Measurements from ENCODE around the gene FBXL7. TPM values are rescaled to one million over a fixed set of nuclear protein-coding genes. Genes with fewer than 3 reads are reported as not detected.

Gene FBXL7
- total and polyA plus RNA-seq, 10 donors, result 1.1 to 12.9 (median 8.3) TPM

GRCh38 chr5:15790446-15791018 lies 290.6 kb downstream of the FBXL7 start:
- 77 to 93% (median 81%) methylated on average over 4 of the region's 4 CpGs for WGBS, 5 donors
- intact Hi-C loops (cut with DNase I; ENCODE audit: low total_unique reads), result no loop called here
- H3K36me3 ChIP-seq, result no peaks in the 10 kb centered on the region

GRCh38 chr5:15791274-15791673 lies 291.3 kb downstream of the FBXL7 start:
- Histone ChIP-seq H3K27me3 (replicated peaks in 1 of 7) (no peaks in the 10 kb centered on the region), H3K36me3 (no peaks in the 10 kb centered on the region), H3K4me3 (no peak overlapping the region), H3K27ac (no peak overlapping the region), H3K4me1 (peaks cover 0 to 11% (median 3%) of the 10 kb centered on the region in 6 donors), H3K9me3 (no peaks in the 10 kb centered on the region)
- intact Hi-C loops (cut with DNase I; ENCODE audit: low total_unique reads), result no loop called here
- WGBS, 5 donors, result 46 to 64% (median 48%) methylated on average over 3 of the region's 3 CpGs
- DNase-seq, result no peak
- no peak for TF ChIP-seq POLR2A (IDR thresholded peaks at IDR 0.05)
- TF ChIP-seq CTCF (IDR thresholded peaks at IDR 0.05 in 8 of 11, conservative IDR thresholded peaks at IDR 0.05 in 3 of 11), result no peak
- TF ChIP-seq POLR2AphosphoS5 (IDR thresholded peaks at IDR 0.05), result no peak

More at GRCh38 chr5:15790446-15791018, 290.6 kb downstream of the FBXL7 start:
- no peak overlapping the region for H3K27ac ChIP-seq
- H3K27me3 ChIP-seq (replicated peaks in 1 of 7), result no peaks in the 10 kb centered on the region
- DNase-seq, result no peak
- peaks cover 0 to 13% (median 3%) of the 10 kb centered on the region in 6 donors for H3K4me1 ChIP-seq
- TF ChIP-seq CTCF (IDR thresholded peaks at IDR 0.05 in 8 of 11, conservative IDR thresholded peaks at IDR 0.05 in 3 of 11) (no peak), POLR2AphosphoS5 (IDR thresholded peaks at IDR 0.05) (no peak), POLR2A (IDR thresholded peaks at IDR 0.05) (no peak)
- H3K4me3 ChIP-seq, result no peak overlapping the region
- no peaks in the 10 kb centered on the region for H3K9me3 ChIP-seq

GRCh38 chr5:15791859-15792258 lies 291.9 kb downstream of the FBXL7 start:
- intact Hi-C loops (cut with DNase I; ENCODE audit: low total_unique reads), result no loop called here
- Histone ChIP-seq H3K4me3 (no peak overlapping the region), H3K9me3 (no peaks in the 10 kb centered on the region), H3K27me3 (replicated peaks in 1 of 7) (no peaks in the 10 kb centered on the region), H3K27ac (no peak overlapping the region), H3K36me3 (no peaks in the 10 kb centered on the region), H3K4me1 (peaks cover 0 to 11% (median 3%) of the 10 kb centered on the region in 6 donors)
- DNase-seq, result no peak
- WGBS, 5 donors, result 61 to 84% (median 80%) methylated on average over 3 of the region's 3 CpGs
- TF ChIP-seq CTCF (IDR thresholded peaks at IDR 0.05 in 8 of 11, conservative IDR thresholded peaks at IDR 0.05 in 3 of 11) (no peak), POLR2AphosphoS5 (IDR thresholded peaks at IDR 0.05) (no peak), POLR2A (IDR thresholded peaks at IDR 0.05) (no peak)

GRCh38 chr5:15794052-15794985 lies 294.3 kb downstream of the FBXL7 start:
- H3K27ac ChIP-seq, result peak overlapping the region in 1 of 8 donors; percentile 9
- H3K27me3 ChIP-seq (replicated peaks in 1 of 7), result no peaks in the 10 kb centered on the region
- no peaks in the 10 kb centered on the region for H3K36me3 ChIP-seq
- 44 to 60% (median 51%) methylated on average over 6 of the region's 6 CpGs for WGBS, 5 donors
- no peaks in the 10 kb centered on the region for H3K9me3 ChIP-seq
- H3K4me3 ChIP-seq, result no peak overlapping the region
- peaks cover 0 to 11% (median 3%) of the 10 kb centered on the region in 6 donors for H3K4me1 ChIP-seq
- intact Hi-C loops (cut with DNase I; ENCODE audit: low total_unique reads), result no loop called here
- no peak for TF ChIP-seq POLR2AphosphoS5 (IDR thresholded peaks at IDR 0.05)
- peak in 5 of 11 experiments; percentile 5 to 27 (median 12) for TF ChIP-seq CTCF (IDR thresholded peaks at IDR 0.05 in 8 of 11, conservative IDR thresholded peaks at IDR 0.05 in 3 of 11)
- no peak for TF ChIP-seq POLR2A (IDR thresholded peaks at IDR 0.05)
- DNase-seq, result no peak

All from spleen (tissue), 11 donors.